Measurements from ENCODE around the gene NXPH2.

DNA sequence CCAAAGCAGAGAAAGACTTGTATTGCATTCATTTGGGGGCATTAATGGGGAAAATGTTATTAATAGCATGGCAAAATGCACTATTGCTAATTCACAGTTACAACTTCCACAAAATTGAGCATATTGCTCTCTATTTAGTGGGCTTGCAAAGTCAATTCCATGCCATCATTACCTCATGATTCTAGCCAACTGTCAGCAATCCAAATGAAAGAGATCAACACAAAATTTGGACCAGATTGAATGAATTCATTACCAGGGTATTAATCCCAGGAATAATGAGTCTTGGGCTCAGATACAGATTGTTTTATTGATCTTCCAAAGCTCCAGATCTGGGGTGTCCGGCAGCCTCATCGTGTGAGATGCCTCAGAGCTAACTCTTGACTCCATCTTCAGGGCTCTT lies 38.3 kb downstream of the NXPH2 start:
- TF ChIP-seq YY1 (IDR thresholded peaks at IDR 0.05; ENCODE audit: insufficient read depth, insufficient read length), result no peak
- TF ChIP-seq SUZ12 (IDR thresholded peaks at IDR 0.05; ENCODE audit: extremely low read depth, insufficient read depth, insufficient read length), result no peak
- no peak for TF ChIP-seq ZNF274 (IDR thresholded peaks at IDR 0.05; ENCODE audit: low read depth, low read length)

All from NT2/D1 (cell line).